ENCODE data around the gene UCK2. TPM values are rescaled to one million over a fixed set of nuclear protein-coding genes. Genes with fewer than 3 reads are reported as not detected.
A peak's percentile ranks its signal among the peaks of the same experiment; 100 is the strongest.

The UCK2 gene
- total RNA-seq, 1 donor, result 61.7 TPM

GRCh38 chr1:165826565-165827267, 698 bp upstream of the UCK2 start:
- H3K4me3 ChIP-seq (ENCODE audit: low read depth, low read length), result peak overlapping the region; percentile 87
- DNase-seq (ENCODE audit: low read depth), result peak; percentile 18
- TF ChIP-seq CTCF (IDR thresholded peaks at IDR 0.05; ENCODE audit: insufficient read depth, low read length), result no peak

- no peak for TF ChIP-seq CTCF (IDR thresholded peaks at IDR 0.05; ENCODE audit: insufficient read depth, low read length)
- H3K4me3 ChIP-seq (ENCODE audit: low read depth, low read length), result peak overlapping the region; percentile 87
- peak; percentile 19 for DNase-seq (ENCODE audit: low read depth)
Measured at GRCh38 chr1:165828103-165828668, 772 bp downstream of the UCK2 start.

GRCh38 chr1:165828669-165829329, 1.4 kb downstream of the UCK2 start:
- DNase-seq (ENCODE audit: low read depth), result peak; percentile 86
- no peak for TF ChIP-seq CTCF (IDR thresholded peaks at IDR 0.05; ENCODE audit: insufficient read depth, low read length)
- peak overlapping the region; percentile 87 for H3K4me3 ChIP-seq (ENCODE audit: low read depth, low read length)

GRCh38 chr1:165829888-165830287, 2.5 kb downstream of the UCK2 start:
- no peak for DNase-seq (ENCODE audit: low read depth)
- H3K4me3 ChIP-seq (ENCODE audit: low read depth, low read length), result peak overlapping the region; percentile 87

GRCh38 chr1:165831146-165831545, 3.7 kb downstream of the UCK2 start:
- no peak overlapping the region for H3K4me3 ChIP-seq (ENCODE audit: low read depth, low read length)
- no peak for DNase-seq (ENCODE audit: low read depth)
- TF ChIP-seq CTCF (IDR thresholded peaks at IDR 0.05; ENCODE audit: insufficient read depth, low read length), result no peak

More at GRCh38 chr1:165829888-165830287, 2.5 kb downstream of the UCK2 start:
- TF ChIP-seq CTCF (IDR thresholded peaks at IDR 0.05; ENCODE audit: insufficient read depth, low read length), result no peak

GRCh38 chr1:165832902-165833301, 5.5 kb downstream of the UCK2 start:
- no peak overlapping the region for H3K4me3 ChIP-seq (ENCODE audit: low read depth, low read length)
- no peak for DNase-seq (ENCODE audit: low read depth)
- no peak for TF ChIP-seq CTCF (IDR thresholded peaks at IDR 0.05; ENCODE audit: insufficient read depth, low read length)

Measured in fibroblast of the aortic adventitia (primary cell).